Medulla oblongata (tissue), 1 donor: ENCODE results near the gene ACAD10.
"Not testable (repeated sequence)": the region's sequence is repeated elsewhere in the genome, so short reads cannot be mapped to it uniquely, and the experiment has no call there.

Experiments used
- DNase-seq: peaks from one replicate; pipeline ENCODE4 v3.0.0-alpha.2; 2015; ENCODE audit errors: extremely low spot score

ACAD10 gene

GRCh38 chr12:111685811-111686573 is at the start of gene ACAD10, which contains the start of gene BRAP:
Gene ACAD10 (plus strand): TSS chr12:111686053. CDS start chr12:111692710, 6,657 bp downstream.
Gene BRAP (minus strand): TSS chr12:111685956. CDS start chr12:111685792, 164 bp downstream.
- peak; percentile 94 for DNase-seq

DNA sequence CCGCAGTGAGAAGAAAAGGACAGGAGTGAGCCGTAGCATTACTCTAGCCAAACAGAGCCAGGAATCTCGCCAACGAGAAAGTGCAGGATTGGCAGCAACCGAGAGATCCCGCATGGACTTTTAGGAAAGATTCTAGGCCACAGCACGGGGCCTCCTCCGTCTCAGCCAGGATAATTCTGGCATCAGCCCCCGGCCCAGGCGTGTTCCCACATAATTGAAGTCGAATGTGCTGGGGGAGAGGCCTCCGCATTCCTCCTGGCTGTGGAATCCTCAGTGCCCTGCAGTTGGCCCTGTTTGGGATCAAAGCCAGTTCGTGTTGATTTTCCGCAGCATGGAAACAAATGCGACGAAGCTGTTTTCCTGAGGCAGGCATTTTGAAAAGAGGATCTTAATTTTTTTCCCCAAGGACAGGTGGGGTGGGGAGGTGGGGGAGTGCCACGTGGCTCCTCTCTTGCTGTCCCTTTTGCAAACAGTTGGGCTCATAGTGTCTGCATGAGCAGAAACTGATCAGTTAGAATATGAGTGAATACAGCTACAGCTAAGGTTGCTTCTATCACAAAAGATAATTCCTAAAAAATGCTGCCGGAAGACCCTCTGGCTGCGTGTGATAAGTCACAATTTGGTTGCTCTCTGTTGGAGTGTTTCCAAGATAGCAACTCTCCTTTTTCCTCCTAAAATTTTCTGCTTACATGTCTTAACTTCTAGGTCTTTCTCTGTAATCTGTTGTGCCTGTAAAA is 49.5 kb upstream of the ACAD10 start:
- DNase-seq, result peak; percentile 74

DNA sequence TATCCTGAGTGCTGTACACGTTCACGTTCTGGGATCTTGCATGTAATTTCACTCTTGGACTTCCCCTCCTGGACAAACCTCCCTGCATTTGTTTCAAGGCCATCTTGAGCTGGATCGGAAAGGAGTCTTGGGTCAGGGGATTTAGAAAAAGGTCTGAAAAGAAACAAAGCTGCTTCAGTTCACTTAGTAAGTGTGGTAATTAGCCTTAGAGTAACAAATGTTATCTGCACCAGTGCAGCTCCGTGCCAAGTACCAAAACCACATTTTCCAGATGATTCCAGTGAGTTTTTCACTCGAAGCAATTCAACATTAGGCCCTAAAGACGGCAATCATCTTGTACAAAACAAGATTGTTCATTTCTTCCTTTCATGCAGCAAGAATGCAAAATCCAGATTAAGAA is 47.3 kb upstream of the ACAD10 start:
- no peak for DNase-seq

DNA sequence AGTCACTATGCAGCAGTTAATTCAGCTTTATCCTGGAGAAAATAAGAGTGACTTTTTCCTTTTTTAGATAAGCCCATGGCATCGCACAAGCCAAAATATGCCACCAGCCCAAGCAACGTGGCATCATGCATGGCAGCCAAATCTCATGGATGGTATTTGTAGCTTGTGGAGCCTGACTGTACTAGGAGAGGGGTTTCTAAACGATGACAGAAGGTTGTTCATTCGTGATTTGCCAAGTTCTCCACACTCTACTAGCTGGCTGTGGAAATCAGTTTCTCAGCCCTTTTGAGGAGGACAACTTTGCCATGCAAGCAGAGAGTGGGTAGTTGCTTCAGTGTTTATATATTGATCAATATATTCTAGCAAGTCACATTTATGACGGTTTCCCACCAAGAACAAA is 45.3 kb upstream of the ACAD10 start:
- DNase-seq, result no peak

GRCh38 chr12:111642681-111643426 is 43.0 kb upstream of the ACAD10 start:
- DNase-seq, result no peak

DNA sequence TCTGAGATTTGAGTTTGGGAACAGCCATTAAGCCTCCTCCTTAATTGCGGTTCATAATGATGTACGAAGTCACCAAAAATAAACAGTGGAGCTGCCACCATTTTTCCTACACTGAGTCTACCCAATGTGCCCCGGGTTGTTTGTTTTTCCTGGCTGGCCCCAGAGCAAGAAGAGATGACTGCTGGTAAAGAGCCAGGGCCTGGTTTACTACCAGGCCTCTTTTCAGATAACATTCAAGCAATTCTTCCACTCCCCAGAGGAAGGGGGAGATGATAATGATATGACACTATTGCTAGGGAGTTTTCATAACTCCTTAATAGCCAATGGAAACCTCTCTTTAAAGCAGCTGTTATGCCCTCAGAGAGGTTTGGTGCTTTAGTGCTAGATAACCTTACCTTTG is 42.4 kb upstream of the ACAD10 start:
- DNase-seq, result no peak

DNA sequence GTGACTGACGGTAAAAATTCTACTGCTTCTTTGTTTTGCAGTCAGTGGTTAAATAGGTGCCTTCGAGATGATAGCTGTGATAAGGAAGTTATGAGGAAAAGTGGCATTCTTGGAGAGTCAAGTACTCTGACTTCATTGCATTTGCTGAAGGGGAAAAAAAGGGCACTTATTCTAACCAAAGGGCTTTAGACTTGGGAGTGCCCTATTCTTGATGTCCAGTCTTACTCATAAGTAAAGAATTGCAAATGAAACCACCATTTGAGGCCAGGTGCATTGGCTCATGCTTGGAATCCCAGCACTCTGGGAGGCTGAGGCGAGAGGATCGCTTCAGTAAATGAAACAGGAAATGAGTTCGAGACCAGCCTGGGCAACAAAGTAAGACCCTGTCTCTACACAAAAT is 40.4 kb upstream of the ACAD10 start:
- DNase-seq, result no peak

DNA sequence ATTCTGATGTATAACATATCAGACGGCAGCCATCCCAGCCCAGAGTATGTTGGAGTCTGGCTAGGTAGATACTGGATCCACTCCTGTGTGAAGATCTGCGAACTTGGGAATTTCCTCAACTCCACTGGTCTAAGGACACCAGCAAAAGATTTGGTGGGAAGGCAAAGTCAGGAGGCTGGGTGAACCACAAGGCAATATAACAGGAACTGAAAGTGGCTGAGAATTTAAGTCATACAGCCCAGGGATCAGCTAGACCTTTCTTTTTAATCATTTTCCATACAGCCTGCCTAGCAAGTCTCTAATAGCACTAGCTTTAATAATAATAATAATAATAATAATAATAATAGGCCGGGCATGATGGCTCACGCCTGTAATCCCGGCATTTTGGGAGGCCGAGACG is 34.9 kb upstream of the ACAD10 start:
- no peak for DNase-seq

- DNase-seq, result not testable (repeated sequence)
These were observed 33.3 kb upstream of the ACAD10 start for GRCh38 chr12:111652530-111652929.

- peak; percentile 52 for DNase-seq
These were observed 32.3 kb upstream of the ACAD10 start for GRCh38 chr12:111653596-111653995.

DNA sequence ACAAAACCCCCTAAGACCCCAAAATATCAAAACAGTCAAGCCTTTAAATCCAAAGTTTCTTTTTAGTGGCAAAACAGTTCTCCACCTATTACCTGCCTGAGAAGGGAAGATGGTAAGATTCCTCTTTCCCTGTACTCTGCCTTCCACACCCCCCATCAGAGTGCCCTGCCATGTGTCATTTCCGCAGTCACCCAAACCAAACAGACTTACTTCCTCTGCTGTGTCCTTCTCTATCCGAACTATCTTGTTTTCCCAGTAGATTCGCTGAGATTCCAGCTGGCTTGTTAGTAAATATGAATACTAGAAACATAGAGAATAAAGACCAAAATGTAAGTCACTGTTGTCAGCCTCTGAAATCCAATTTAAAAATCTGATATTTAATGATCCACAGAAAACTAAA is 30.5 kb upstream of the ACAD10 start:
- DNase-seq, result no peak

- DNase-seq, result no peak
These were observed 29.8 kb upstream of the ACAD10 start for GRCh38 chr12:111656016-111656415.

- no peak for DNase-seq
These were observed 21.4 kb upstream of the ACAD10 start for GRCh38 chr12:111664499-111664898.

DNA sequence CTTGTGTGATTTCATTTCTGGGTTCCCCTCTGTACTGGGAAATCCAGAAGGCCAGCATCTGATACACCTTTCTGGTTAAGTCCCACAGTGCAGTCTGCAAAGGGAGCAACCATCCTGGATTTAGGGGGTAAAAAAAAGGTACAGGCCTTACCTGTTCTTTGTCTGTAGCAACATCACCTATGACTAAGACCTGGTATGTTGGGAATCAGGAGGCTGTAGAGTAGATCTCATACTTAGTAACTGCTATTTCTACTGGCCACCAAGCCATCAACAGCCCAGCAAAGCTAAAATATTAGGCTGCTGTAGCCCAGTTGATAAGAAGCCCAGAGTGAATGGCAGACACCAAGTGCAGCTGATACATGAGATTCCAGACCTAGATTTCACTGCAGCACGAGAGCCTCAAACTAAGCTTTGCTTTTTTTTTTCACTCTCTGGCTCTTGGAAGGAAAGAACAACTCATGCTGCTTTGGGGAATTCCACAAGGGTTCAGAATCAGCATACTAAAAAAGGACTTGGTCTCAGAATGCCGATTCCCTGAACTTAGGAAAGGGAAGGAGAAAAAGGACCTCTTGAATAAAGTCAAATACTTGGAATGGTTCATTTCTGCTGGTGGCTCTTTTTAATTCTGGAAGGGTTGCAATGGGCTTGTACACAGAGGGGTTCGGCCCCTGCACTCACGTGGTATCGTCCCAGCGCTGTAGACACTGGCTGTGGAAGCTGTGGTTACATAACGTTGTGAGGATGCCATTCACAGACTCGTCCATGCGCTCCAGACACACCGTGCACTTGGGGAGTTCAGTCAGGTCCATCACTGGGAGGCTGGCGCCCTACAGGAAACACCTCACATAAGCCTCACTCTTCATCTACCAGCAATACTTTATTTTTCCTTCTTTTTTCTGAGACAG is 20.6 kb upstream of the ACAD10 start:
- DNase-seq, result peak; percentile 69

- DNase-seq, result no peak
These were observed 13.0 kb upstream of the ACAD10 start for GRCh38 chr12:111672822-111673381.

DNA sequence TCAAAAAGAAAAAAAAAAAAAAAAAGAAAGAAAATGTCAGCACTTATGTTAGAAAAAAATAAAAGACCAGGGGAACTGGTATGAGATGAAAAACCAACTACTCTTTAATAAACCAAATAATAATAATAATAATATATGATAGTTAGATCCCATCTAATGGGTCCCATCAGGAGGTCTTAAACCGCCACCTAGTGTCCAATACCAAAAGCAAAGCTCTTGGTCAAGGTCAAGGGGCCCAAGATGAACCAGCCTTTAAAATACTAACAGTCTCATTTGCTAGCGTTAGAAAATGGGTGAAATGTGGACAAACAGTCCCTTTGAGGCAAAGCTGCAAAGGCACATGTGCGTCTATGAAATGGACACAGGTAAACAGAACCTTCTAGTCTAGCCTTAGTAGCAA is 12.3 kb upstream of the ACAD10 start:
- DNase-seq, result no peak

- no peak for DNase-seq
These were observed 8.7 kb upstream of the ACAD10 start for GRCh38 chr12:111677186-111677585.

- not testable (repeated sequence) for DNase-seq
These were observed 1.2 kb upstream of the ACAD10 start for GRCh38 chr12:111684485-111685198.

- no peak for DNase-seq
These were observed 487 bp upstream of the ACAD10 start for GRCh38 chr12:111685322-111685810.

- DNase-seq, result no peak
These were observed 787 bp downstream of the ACAD10 start for GRCh38 chr12:111686574-111687105.
